ENCODE measurements around the gene MSL1. TPM values are rescaled to one million over a fixed set of nuclear protein-coding genes. Genes with fewer than 3 reads are reported as not detected.

Gene MSL1
- total RNA-seq, 1 experiment from 2014 or later = 62.1 TPM

- no peak for DNase-seq (ENCODE audit: low read depth)
These were observed 52.0 kb downstream of the MSL1 start for GRCh38 chr17:40173778-40174135.

GRCh38 chr17:40174514-40174913, 52.7 kb downstream of the MSL1 start:
- no peak for DNase-seq (ENCODE audit: low read depth)

DNA sequence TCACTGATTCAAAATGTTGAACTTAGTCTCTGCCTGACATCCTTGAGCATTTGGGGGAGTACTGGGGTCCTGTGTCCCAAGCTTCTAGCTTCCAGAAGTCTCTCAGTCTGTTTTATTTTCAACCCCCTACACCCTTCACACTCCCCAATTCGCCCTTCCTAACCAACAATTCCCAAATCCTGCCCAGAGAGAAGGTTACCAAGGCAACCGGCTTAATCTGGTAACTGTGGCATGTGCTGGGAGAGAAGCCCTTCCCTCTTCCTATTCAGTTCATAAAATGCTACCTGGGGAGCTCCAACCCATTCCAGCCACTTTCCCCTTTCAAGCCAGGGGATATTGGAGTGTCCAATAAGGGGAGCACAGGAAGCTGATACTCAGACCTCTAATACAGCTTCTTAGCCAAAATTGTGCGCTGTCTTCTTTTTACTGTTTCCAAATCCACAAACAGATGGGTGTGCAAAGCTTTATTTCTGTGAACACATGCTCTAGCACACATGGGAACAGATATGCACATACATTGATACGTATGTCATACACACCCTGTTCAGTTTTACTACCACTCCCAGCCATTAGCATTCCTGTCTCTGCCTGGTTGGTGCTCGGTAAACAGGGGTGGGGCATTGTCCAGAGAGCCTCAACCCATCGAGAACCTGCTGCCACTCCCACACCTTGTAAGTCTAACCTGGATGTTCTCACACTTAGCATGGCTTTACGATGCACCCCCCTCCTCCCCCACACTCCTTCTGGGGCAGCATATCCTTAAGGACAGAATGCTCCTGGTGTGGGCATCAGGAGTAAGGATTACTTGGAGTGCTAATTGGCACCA, 54.4 kb downstream of the MSL1 start:
- no peak for DNase-seq (ENCODE audit: low read depth)

- no peak for DNase-seq (ENCODE audit: low read depth)
These were observed 55.0 kb downstream of the MSL1 start for GRCh38 chr17:40176754-40177110.

DNA sequence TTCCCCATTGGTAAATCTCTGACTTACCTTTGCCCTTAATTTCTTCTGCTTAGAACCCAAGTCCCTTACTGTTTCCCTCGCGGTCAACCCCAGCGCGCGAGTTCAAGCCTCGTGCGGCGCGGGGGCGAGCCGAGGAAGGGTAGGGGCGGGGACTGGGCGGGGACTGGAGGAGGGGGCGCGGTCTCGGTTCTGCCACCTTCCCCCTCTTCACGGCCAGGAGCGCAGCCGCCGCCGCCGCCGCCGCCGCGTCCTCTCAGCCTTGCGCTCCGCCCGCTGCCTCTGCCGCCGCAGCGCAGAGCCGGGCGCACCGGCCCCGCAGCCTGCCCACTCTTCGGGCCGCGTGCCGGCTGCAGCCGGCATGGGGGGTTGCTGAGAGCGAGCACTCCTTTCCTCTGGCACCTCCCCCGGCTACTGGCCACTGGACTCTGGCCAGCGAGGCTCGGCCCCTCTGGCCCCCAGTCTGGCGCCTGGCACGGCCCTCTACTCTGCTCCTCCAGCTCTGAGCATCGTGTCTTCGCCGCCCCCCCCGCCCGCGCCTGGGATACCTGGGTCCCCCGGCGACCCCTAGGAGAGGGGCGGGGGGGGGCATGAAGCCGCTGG, 55.6 kb downstream of the MSL1 start, which contains the start of gene RAPGEFL1:
TSS of gene RAPGEFL1 (plus strand) at position 196 of the 600 bp plus-strand sequence. CDS start at position 588, 392 bp downstream.
- no peak for DNase-seq (ENCODE audit: low read depth)

DNA sequence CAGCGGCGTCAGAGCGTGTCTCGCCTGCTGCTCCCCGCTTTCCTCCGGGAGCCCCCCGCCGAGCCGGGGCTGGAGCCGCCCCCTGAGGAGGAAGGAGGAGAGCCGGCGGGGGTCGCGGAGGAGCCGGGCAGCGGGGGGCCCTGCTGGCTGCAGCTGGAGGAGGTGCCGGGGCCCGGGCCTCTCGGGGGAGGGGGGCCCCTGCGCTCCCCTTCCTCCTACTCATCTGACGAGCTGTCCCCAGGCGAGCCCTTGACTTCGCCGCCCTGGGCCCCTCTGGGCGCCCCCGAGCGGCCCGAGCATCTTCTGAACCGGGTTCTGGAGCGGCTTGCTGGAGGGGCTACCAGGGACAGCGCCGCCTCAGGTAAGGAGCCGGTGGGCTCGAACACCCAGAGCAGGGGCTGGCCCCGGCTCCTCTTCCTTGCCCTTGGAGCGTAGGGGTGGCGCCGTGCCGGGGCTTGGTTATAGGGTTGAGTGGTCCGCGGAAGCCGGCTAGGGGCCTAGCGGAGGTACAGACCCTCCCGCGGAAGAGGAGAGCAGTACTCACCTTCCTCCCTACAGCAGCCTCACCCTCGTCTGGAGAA, 56.3 kb downstream of the MSL1 start:
- no peak for DNase-seq (ENCODE audit: low read depth)

- DNase-seq (ENCODE audit: low read depth) = no peak
These were observed 56.9 kb downstream of the MSL1 start for GRCh38 chr17:40178660-40179059.

- peak; percentile 61 for DNase-seq (ENCODE audit: low read depth)
These were observed 58.3 kb downstream of the MSL1 start for GRCh38 chr17:40179923-40180659.

- no peak for DNase-seq (ENCODE audit: low read depth)
These were observed 58.9 kb downstream of the MSL1 start for GRCh38 chr17:40180694-40181093.

DNA sequence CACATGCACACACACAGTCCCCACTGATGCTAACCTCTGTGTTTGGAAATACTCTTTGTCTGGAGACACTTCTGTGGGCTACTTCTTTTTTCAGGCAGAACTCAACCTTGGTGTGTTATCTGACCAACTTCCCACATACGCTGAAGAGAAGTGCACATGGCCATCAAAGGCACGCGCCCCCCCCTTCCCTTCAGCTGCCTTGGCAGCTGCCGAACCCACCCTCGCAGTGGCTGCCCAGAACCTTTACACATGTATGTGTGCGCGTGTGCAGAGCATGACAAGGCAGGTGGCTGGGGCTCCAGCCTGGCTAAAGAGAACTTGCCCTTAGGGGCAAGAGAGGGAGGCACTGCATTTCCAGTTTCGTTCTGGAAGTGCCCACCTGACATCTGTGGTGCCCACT, 59.4 kb downstream of the MSL1 start:
- no peak for DNase-seq (ENCODE audit: low read depth)

GRCh38 chr17:40182606-40183005, 60.8 kb downstream of the MSL1 start:
- DNase-seq (ENCODE audit: low read depth) = no peak

Other genes starting within 250 kb of the MSL1 start
- gene GSDMB, start 203.3 kb upstream of the MSL1 start, total RNA-seq (2014; rRNA removed) = 0.98 and 1.8 TPM in 2 replicates
- gene ORMDL3, start 194.4 kb upstream of the MSL1 start, total RNA-seq (2014; rRNA removed) = 29.0 and 31.7 TPM in 2 replicates
- not detected in 2 replicates for gene LRRC3C, start 194.2 kb upstream of the MSL1 start, total RNA-seq (2014; rRNA removed)
- not detected in 2 replicates for gene GSDMA, start 159.0 kb upstream of the MSL1 start, total RNA-seq (2014; rRNA removed)
- 153 and 159 TPM in 2 replicates for gene PSMD3, start 141.2 kb upstream of the MSL1 start, total RNA-seq (2014; rRNA removed)
- 5.1 and 6.7 TPM in 2 replicates for gene CSF3, start 106.5 kb upstream of the MSL1 start, total RNA-seq (2014; rRNA removed)
- 52.9 and 65.1 TPM in 2 replicates for gene MED24, start 67.6 kb upstream of the MSL1 start, total RNA-seq (2014; rRNA removed)
- 22.3 and 32.5 TPM in 2 replicates for gene THRA, start 59.0 kb upstream of the MSL1 start, total RNA-seq (2014; rRNA removed)
- gene NR1D1, start 21.4 kb upstream of the MSL1 start, total RNA-seq (2014; rRNA removed) = 1.5 and 3.4 TPM in 2 replicates
- gene CASC3, start 18.6 kb downstream of the MSL1 start, total RNA-seq (2014; rRNA removed) = 35.5 and 38.3 TPM in 2 replicates
- gene RAPGEFL1, start 55.5 kb downstream of the MSL1 start, total RNA-seq (2014; rRNA removed) = 0.98 and 1.6 TPM in 2 replicates
- gene WIPF2, start 97.3 kb downstream of the MSL1 start, total RNA-seq (2014; rRNA removed) = 4.6 and 4.9 TPM in 2 replicates
- gene CDC6, start 165.9 kb downstream of the MSL1 start, total RNA-seq (2014; rRNA removed) = 43.2 and 46.6 TPM in 2 replicates
- 24.2 and 29.6 TPM in 2 replicates for gene RARA, start 187.2 kb downstream of the MSL1 start, total RNA-seq (2014; rRNA removed)
- gene GJD3, start 242.8 kb downstream of the MSL1 start, total RNA-seq (2014; rRNA removed) = not detected in 2 replicates